GM18505 (cell line): Measurements from ENCODE around the gene NOL4L.
"Not testable (repeated sequence)": the region's sequence is repeated elsewhere in the genome, so short reads cannot be mapped to it uniquely, and the experiment has no call there.

Experiments
- ATAC-seq: cut with Tn5 transposase; IDR thresholded peaks from one replicate; pipeline ENCODE4 v1.9.1; 2021; ENCODE audit not compliant: unreplicated experiment
- POLR2A ChIP-seq: IDR thresholded peaks from 4 replicates; pipeline ENCODE4 v1.6.1; 2011; ENCODE audit warnings: borderline replicate concordance; ENCODE audit not compliant: insufficient read depth, insufficient read length; ENCODE audit errors: extremely low read depth

The NOL4L gene

DNA sequence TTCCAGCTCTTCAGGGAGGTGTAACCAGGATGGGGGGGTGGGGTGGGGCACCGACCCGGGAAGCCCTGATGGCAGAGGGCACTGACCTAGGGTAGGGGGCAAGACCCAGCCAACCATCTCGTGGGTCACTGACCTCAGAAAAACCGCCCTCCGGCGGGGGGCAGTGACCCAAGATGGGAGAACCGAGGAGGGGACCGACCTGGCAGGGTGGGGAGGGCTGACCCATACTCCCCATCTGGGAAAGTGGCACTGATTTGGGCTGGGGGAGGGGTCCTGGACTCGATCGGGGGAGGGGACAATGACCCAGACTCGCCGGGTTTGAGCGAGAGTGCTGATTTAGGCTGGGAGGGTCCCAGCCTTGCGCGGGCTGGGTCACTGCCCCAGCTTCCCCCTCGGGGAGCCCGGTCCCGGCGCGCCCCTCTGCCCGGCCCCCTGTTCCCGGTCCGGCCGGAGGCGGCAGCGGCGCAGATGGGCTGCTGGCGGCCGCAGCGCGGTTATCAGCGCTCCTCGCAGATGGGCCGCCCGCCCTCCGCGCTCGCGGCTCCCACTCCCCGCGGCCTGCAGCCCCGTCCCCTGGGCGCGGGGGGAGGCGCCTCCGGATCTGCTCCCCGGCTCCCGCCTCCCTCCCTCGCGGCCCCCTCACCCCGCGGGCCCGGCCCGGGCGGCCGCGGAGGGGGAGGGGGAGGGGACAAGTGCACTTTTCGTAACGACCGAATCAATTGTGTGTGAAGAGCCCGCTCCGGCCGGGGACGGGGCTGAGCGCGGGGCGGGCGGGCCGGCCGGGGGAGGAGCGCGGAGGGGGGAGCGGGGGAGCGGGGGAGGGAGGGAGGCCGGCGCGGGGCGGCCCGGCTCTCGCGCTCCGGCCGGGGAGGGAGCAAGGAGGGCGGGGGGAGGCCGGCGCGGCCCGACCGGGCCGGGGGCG is 2.2 kb downstream of the NOL4L start:
- ATAC-seq = no peak
- TF ChIP-seq POLR2A = no peak

DNA sequence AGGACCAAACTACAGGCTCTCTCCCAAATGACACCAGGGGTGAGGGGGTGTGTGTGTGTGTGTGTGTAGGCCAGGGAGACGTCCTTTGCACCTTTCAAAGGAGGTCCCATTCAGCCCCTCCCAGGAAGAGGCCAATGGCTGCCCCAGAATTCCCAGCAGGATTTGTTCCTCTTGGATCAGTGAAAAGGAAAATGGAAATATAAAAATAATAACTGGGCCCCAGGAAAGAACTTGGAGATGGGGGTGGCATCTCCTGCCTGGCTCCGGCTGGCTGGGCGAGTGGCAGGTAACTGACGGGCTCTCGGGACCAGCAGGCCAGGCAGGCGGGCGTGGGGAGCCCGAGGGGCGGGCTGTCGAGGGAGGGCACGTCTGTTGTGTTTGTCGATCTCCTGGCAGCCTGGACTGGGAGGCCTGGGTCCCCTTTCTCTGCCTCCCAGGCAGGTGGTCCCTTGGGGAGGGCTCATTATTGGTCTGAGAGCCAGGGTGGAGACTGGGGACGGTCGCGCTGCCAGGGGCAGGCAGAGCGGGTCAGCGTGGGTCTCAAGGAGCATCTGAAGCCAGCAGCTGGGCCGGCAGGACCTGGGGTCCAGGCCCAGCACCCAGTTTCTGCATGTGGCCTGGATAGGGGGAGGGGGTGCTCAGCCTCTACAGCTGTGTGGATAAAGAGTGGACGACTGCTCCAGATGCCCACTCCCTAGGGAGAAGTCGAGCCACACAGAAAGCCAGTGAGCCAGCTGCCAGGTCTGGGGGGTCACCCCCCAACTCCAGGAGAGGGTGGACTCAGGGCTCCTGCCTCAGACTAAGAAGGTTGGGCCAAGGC is 3.1 kb downstream of the NOL4L start:
- no peak for ATAC-seq
- no peak for TF ChIP-seq POLR2A

DNA sequence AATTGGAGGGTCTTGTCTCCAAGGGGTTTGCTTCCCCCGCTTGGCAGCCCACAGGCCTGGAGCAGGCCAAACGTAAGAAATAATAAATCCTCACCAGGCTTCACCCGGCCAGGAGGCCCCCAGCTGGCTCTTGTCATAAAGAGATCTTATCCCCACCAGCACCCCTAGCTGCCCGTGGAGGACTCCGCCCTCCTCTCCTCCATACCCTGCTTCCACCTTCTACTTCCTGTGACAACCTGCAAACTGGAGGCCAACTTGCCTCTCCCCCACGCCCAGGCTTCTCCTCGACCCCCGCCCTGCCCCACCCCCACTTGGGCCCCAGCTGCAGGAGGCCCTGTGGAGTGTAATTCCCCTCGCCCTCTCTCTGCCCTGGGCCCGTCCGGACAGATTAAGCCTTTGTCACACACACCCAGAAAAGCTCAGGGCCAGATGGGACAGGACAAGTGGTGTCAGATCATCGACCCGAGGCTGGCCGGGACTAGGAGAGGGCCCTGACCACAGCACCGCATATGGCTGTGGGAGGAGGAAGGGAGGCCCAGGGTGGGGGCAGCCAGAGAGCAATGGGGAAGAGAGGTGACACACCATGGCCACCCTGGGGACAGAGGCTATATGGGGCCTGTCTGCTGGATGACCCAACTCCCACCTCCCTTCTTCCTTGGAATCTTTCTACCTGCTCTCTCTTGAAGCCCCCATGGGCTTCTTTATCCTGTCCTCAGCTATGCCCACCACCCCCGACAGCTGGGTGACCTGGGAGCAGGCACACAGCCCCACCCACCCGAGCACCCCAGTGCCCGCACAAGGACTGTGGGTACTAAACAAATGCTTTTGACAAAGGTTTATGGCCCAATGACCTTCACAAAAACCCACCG is 3.9 kb downstream of the NOL4L start:
- no peak for TF ChIP-seq POLR2A
- no peak for ATAC-seq

DNA sequence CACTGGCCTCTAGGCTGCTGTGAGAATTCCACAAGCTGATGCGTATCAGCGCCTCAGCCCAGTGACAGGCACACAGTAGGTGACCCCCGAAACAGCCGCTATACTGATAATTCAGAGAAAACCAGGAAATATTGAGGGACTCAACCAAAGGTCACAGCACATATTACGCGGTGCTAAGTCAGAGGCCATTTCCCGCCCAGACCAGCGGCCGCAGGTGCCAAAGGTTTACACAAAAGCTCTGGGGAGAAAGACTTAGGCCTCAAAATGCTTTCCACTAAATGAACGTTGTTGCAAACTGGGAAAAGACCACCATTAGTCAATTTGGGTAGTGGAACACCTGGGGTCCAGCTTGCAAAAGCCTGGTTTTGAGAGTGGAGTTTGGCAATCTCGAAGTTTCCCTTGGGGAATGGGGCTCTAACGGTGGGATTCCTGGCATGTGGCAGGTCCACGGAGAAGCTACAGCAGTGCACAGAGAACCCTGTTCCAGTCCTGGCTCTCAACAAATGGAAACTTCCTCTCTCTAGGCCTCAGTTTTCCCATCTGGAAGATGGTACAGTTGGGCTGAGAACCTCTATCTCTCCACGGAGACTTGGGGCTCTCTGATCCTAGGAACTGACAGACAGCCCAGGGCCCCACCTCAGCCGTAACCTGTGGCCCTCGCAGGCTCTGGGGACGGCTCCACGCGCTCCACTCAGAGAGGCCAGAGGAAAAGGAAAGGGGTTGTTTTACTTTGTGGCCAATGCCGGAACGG is 4.7 kb downstream of the NOL4L start:
- no peak for ATAC-seq
- no peak for TF ChIP-seq POLR2A

DNA sequence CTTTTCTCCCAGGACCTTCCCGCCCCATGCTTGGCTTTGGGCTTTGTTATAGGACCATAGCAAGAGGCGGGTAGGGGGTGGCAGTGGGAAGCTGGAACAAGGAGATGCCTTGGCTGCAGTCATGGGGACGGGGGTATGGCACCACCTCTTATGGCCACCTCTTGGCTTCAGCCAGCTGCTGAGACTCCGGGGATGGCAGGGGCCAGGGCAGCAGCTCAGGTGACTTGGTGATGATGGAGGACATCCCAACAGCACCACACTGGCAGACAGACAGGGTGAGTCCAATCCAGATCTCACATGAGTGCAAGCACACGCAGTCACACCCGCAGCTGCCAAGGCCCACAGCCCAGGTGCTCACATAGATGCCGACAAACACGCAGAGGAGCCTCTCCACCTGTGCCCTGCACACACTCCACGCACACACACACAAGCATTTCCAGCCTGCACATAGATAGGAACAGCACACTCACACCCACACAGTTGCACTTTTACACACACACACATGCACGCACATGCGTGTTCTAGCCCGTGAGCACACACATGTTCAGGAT is 6.2 kb downstream of the NOL4L start:
- TF ChIP-seq POLR2A = no peak
- no peak for ATAC-seq

DNA sequence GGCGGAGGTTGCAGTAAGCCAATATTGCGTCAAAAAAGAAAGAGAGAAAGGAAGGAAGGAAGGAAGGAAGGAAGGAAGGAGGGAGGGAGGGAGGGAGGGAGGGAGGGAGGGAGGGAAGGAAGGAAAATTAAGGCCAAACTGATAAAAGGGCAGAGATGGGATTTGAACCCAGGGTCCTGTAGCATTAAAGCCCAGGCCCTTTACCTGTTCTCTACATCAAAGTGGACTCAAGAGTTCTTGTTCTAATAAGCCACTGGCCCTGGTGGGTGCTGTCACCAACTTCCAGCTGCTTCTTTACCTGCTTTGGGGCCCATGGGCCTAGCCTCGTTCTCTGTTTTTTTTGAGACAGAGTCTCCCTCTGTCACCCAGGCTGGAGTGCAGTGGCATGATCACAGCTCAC is 7.1 kb downstream of the NOL4L start:
- ATAC-seq = not testable (repeated sequence)

DNA sequence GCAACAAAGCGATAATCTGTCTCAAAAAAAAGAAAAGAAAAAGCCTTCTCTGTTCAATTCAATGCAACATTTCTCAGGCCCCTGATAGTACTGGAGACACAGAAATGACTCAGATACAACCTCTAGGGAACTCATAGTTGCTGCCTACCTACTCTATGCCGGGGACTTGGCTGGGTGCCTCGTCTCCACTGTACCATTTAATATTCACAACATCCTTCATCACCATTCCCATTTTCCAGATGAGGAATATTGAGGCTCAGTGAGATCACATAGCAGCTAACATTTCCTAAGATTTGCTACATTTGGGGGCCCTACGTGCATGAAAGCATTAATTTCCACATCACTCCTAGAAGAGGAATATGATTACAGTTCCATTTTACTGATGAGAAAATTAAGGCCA is 7.5 kb downstream of the NOL4L start:
- no peak for TF ChIP-seq POLR2A
- ATAC-seq = no peak

DNA sequence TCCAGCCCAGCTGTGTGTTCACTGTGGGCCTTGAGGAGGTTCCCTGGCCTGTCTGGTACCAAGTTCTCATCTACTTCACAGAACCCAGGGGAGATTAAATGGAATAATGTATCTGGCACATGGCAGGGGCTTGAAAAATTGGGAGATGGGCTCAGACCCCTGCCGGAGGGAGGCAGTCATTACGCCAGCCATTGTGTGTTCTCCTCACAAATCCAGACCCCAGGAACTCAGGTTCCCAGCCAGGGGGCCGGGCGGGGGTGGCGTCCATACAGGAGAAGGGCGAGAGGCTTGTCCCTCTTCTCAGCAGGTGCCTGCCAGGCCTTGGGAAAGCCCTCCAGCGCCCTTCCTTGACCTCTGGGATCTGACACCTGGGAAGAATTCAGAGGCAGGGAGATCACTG is 8.1 kb downstream of the NOL4L start:
- ATAC-seq = no peak
- TF ChIP-seq POLR2A = no peak

DNA sequence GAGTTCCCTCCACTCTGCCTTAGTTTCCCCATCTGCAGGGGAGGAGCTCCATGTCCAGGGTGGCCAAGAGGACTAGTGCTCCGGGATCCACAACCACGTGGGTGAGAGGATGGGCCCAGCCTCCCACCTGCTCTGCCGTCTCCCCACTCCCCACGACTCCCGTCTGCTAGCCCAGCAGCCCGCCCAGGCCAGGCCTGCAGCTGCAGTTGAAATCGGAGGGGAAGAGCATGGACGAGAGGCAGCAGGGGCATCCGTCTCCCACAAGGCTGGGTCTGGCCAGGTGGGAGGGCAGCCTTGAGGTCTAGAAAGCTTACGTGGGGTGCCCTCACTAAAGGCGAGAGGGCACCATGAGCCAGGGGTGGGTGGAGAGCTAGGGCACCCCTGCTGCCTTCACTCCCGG is 8.6 kb downstream of the NOL4L start:
- no peak for ATAC-seq

DNA sequence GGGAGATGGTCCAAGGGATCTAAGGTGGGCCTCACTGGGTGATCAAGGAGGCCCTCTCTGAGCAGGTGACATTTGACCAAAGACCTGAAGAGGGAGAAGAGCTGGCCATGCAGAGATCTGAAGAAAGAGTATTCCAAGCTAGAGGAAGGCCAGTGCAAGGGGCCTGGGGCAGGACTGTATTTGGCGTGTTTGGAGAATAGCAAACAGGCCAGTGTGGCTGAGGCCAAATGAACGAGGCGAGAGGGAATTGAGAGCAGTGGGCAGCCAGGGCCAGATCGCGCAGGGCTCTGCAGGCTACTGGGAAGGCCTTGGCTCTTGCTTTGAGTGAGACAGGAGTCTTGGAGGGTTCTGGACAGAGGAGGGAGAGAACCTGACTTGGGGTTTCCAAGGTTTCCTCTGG is 9.3 kb downstream of the NOL4L start:
- no peak for TF ChIP-seq POLR2A
- no peak for ATAC-seq

More for the DNA sequence above, 8.6 kb downstream of the NOL4L start:
- TF ChIP-seq POLR2A = no peak

DNA sequence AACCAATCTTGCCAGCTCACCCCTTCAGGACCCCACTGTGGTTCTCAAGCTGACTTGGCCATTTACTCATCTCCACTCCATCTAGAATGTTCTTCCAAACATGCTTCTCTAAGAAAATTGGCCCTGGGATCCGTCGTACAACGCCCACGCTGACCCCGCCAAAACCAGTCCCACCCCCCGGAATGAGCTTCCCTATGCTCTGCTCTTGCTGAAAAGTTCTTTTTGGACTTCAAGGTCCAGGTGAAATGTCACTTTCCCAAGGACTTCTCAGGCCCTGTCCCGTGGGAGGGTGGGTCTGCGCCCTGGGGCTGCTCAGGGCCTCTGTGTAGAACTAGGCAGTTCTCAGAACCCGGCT is 9.9 kb downstream of the NOL4L start:
- no peak for TF ChIP-seq POLR2A
- ATAC-seq = no peak
